ENCODE data around the gene KCTD21. TPM values are rescaled to one million over a fixed set of nuclear protein-coding genes. Genes with fewer than 3 reads are reported as not detected.
"Not testable (repeated sequence)": the region's sequence is repeated elsewhere in the genome, so short reads cannot be mapped to it uniquely, and the experiment has no call there.

The KCTD21 gene
- total RNA-seq, 1 experiment from 2014 or later = 1.8 TPM

- peak; percentile 85 for DNase-seq
Measured at GRCh38 chr11:78228467-78228866, 40.0 kb upstream of the KCTD21 start.

DNA sequence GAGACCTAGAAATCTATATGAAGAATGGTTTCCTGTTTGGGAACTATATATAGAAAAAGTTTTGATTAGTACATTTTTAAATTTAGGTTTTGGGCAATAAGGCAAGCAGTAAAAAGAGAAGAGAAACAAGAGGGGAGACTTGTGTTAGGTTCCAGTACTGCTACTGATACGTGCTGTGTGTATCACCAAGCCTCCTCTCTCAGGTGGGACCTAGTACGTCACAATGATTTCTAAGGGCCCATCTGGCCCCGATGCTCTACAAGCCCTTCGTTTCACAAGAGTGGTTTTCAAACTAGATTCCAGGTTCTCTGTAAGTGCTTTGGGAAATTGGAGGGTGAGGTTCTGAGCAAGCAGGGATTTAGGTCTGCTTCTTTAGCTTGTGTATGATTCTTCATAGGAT is 39.5 kb upstream of the KCTD21 start:
- Histone ChIP-seq H3K36me3 (ENCODE audit: insufficient read depth, low read length) (no peaks in the 10 kb centered on the region), H3K9ac (ENCODE audit: low read length) (no peak overlapping the region), H3K4me1 (ENCODE audit: low read length) (peaks cover 13% of the 10 kb centered on the region), H3K4me2 (ENCODE audit: low read depth, low read length, poor library complexity, severe bottlenecking) (no peak overlapping the region), H2AFZ (ENCODE audit: low read length) (no peak overlapping the region), H3K9me3 (ENCODE audit: low read length) (no peaks in the 10 kb centered on the region), H3K27me3 (ENCODE audit: low read length) (no peaks in the 10 kb centered on the region), H3K4me3 (ENCODE audit: low read length) (no peak overlapping the region), H4K20me1 (ENCODE audit: insufficient read depth, low read depth, low read length) (no peaks in the 10 kb centered on the region; the same call in 1 of the 2 replicates), H3K79me2 (ENCODE audit: low read length) (no peaks in the 10 kb centered on the region), H3K27ac (ENCODE audit: low read length) (no peak overlapping the region), H3K9me2 (replicated peaks; ENCODE audit: insufficient read depth, low read length) (no peaks in the 10 kb centered on the region)
- DNase-seq = no peak

More at GRCh38 chr11:78228467-78228866, 40.0 kb upstream of the KCTD21 start:
- Histone ChIP-seq H3K27me3 (ENCODE audit: low read length) (no peaks in the 10 kb centered on the region), H3K36me3 (ENCODE audit: insufficient read depth, low read length) (no peaks in the 10 kb centered on the region), H3K9me3 (ENCODE audit: low read length) (no peaks in the 10 kb centered on the region), H3K27ac (ENCODE audit: low read length) (no peak overlapping the region), H4K20me1 (ENCODE audit: insufficient read depth, low read depth, low read length) (no peaks in the 10 kb centered on the region; the same call in 1 of the 2 replicates), H3K4me3 (ENCODE audit: low read length) (no peak overlapping the region), H3K79me2 (ENCODE audit: low read length) (no peaks in the 10 kb centered on the region), H2AFZ (ENCODE audit: low read length) (no peak overlapping the region), H3K9ac (ENCODE audit: low read length) (no peak overlapping the region), H3K9me2 (replicated peaks; ENCODE audit: insufficient read depth, low read length) (no peaks in the 10 kb centered on the region), H3K4me2 (ENCODE audit: low read depth, low read length, poor library complexity, severe bottlenecking) (no peak overlapping the region), H3K4me1 (ENCODE audit: low read length) (peaks cover 8% of the 10 kb centered on the region)

GRCh38 chr11:78226684-78227680 is 38.6 kb upstream of the KCTD21 start:
- H4K20me1 ChIP-seq (ENCODE audit: insufficient read depth, low read depth, low read length) = no peaks in the 10 kb centered on the region; the same call in 1 of the 2 replicates

GRCh38 chr11:78224906-78225420 is 36.5 kb upstream of the KCTD21 start:
- no peaks in the 10 kb centered on the region for H3K36me3 ChIP-seq (ENCODE audit: insufficient read depth, low read length)
- no peak for DNase-seq
- no peak overlapping the region for H3K4me3 ChIP-seq (ENCODE audit: low read length)
- no peaks in the 10 kb centered on the region for H3K79me2 ChIP-seq (ENCODE audit: low read length)
- H3K4me1 ChIP-seq (ENCODE audit: low read length) = peaks cover 15% of the 10 kb centered on the region
- no peak overlapping the region for H3K27ac ChIP-seq (ENCODE audit: low read length)
- no peaks in the 10 kb centered on the region for H3K9me3 ChIP-seq (ENCODE audit: low read length)
- H3K9me2 ChIP-seq (replicated peaks; ENCODE audit: insufficient read depth, low read length) = no peaks in the 10 kb centered on the region
- no peak overlapping the region for H3K9ac ChIP-seq (ENCODE audit: low read length)
- no peaks in the 10 kb centered on the region for H3K27me3 ChIP-seq (ENCODE audit: low read length)
- H2AFZ ChIP-seq (ENCODE audit: low read length) = no peak overlapping the region
- no peaks in the 10 kb centered on the region; the same call in 1 of the 2 replicates for H4K20me1 ChIP-seq (ENCODE audit: insufficient read depth, low read depth, low read length)
- no peak overlapping the region for H3K4me2 ChIP-seq (ENCODE audit: low read depth, low read length, poor library complexity, severe bottlenecking)

More at GRCh38 chr11:78226684-78227680, 38.6 kb upstream of the KCTD21 start:
- Histone ChIP-seq H3K9me2 (replicated peaks; ENCODE audit: insufficient read depth, low read length) (no peaks in the 10 kb centered on the region), H3K27ac (ENCODE audit: low read length) (no peak overlapping the region), H3K4me1 (ENCODE audit: low read length) (peaks cover 15% of the 10 kb centered on the region), H3K27me3 (ENCODE audit: low read length) (no peaks in the 10 kb centered on the region), H3K4me2 (ENCODE audit: low read depth, low read length, poor library complexity, severe bottlenecking) (no peak overlapping the region), H3K79me2 (ENCODE audit: low read length) (no peaks in the 10 kb centered on the region), H3K4me3 (ENCODE audit: low read length) (no peak overlapping the region), H3K9ac (ENCODE audit: low read length) (no peak overlapping the region), H3K36me3 (ENCODE audit: insufficient read depth, low read length) (no peaks in the 10 kb centered on the region), H2AFZ (ENCODE audit: low read length) (no peak overlapping the region), H3K9me3 (ENCODE audit: low read length) (no peaks in the 10 kb centered on the region)
- no peak for DNase-seq

GRCh38 chr11:78224506-78224905 is 36.1 kb upstream of the KCTD21 start:
- no peaks in the 10 kb centered on the region; the same call in 1 of the 2 replicates for H4K20me1 ChIP-seq (ENCODE audit: insufficient read depth, low read depth, low read length)
- no peak for DNase-seq
- no peaks in the 10 kb centered on the region for H3K9me2 ChIP-seq (replicated peaks; ENCODE audit: insufficient read depth, low read length)
- H3K4me2 ChIP-seq (ENCODE audit: low read depth, low read length, poor library complexity, severe bottlenecking) = no peak overlapping the region
- H3K79me2 ChIP-seq (ENCODE audit: low read length) = no peaks in the 10 kb centered on the region
- H2AFZ ChIP-seq (ENCODE audit: low read length) = no peak overlapping the region
- no peak overlapping the region for H3K27ac ChIP-seq (ENCODE audit: low read length)
- no peak overlapping the region for H3K4me3 ChIP-seq (ENCODE audit: low read length)
- peaks cover 15% of the 10 kb centered on the region for H3K4me1 ChIP-seq (ENCODE audit: low read length)
- H3K36me3 ChIP-seq (ENCODE audit: insufficient read depth, low read length) = no peaks in the 10 kb centered on the region
- no peaks in the 10 kb centered on the region for H3K27me3 ChIP-seq (ENCODE audit: low read length)
- no peak overlapping the region for H3K9ac ChIP-seq (ENCODE audit: low read length)
- H3K9me3 ChIP-seq (ENCODE audit: low read length) = no peaks in the 10 kb centered on the region

GRCh38 chr11:78223320-78223954 is 35.0 kb upstream of the KCTD21 start:
- no peak overlapping the region for H3K9ac ChIP-seq (ENCODE audit: low read length)

GRCh38 chr11:78222726-78223125 is 34.3 kb upstream of the KCTD21 start:
- not testable (repeated sequence) for H3K9ac ChIP-seq (ENCODE audit: low read length); H3K27ac ChIP-seq (ENCODE audit: low read length); H3K79me2 ChIP-seq (ENCODE audit: low read length); DNase-seq; H3K36me3 ChIP-seq (ENCODE audit: insufficient read depth, low read length); H3K4me3 ChIP-seq (ENCODE audit: low read length); H3K27me3 ChIP-seq (ENCODE audit: low read length); H4K20me1 ChIP-seq (ENCODE audit: insufficient read depth, low read depth, low read length); H3K9me3 ChIP-seq (ENCODE audit: low read length); H3K9me2 ChIP-seq (replicated peaks; ENCODE audit: insufficient read depth, low read length); H2AFZ ChIP-seq (ENCODE audit: low read length)
- peak overlapping the region; percentile 46 for H3K4me2 ChIP-seq (ENCODE audit: low read depth, low read length, poor library complexity, severe bottlenecking)
- peaks cover 11% of the 10 kb centered on the region for H3K4me1 ChIP-seq (ENCODE audit: low read length)

More at GRCh38 chr11:78223320-78223954, 35.0 kb upstream of the KCTD21 start:
- Histone ChIP-seq H2AFZ (ENCODE audit: low read length) (no peak overlapping the region), H3K27me3 (ENCODE audit: low read length) (no peaks in the 10 kb centered on the region), H3K79me2 (ENCODE audit: low read length) (no peaks in the 10 kb centered on the region), H3K4me3 (ENCODE audit: low read length) (peak overlapping the region; percentile 39; the same call in 1 of the 2 replicates), H3K27ac (ENCODE audit: low read length) (no peak overlapping the region), H3K4me2 (ENCODE audit: low read depth, low read length, poor library complexity, severe bottlenecking) (peak overlapping the region; percentile 46), H3K4me1 (ENCODE audit: low read length) (peaks cover 15% of the 10 kb centered on the region), H4K20me1 (ENCODE audit: insufficient read depth, low read depth, low read length) (no peaks in the 10 kb centered on the region; the same call in 1 of the 2 replicates), H3K9me2 (replicated peaks; ENCODE audit: insufficient read depth, low read length) (no peaks in the 10 kb centered on the region), H3K9me3 (ENCODE audit: low read length) (no peaks in the 10 kb centered on the region), H3K36me3 (ENCODE audit: insufficient read depth, low read length) (no peaks in the 10 kb centered on the region)
- DNase-seq = peak; percentile 72
